HG02938 (cell line): ENCODE data around the gene LAMC1.

ENCODE experiments used
- ATAC-seq: cut with Tn5 transposase; IDR thresholded peaks from one replicate; pipeline ENCODE4 v1.9.1; 2021; ENCODE audit warnings: mild to moderate bottlenecking, moderate library complexity; ENCODE audit not compliant: unreplicated experiment

Gene LAMC1

DNA sequence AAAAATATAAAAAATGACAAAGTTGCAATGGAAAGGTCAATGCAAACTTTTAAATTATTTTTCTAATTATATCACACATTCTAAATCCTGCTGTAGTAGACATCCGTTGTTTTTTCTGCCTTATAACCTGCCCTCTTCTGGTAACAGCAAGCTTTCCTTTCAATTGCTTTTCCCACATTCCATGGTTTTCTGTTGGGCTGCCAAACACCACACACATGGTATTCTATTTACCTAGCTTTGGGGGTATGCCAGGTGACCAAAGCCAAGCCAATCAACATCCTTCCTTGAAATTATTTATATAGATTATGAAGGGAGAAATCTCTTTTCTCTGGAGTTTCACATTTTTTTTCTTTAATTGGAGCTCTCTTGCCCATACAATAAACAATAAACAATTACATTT is 3.4 kb upstream of the LAMC1 start:
- ATAC-seq: no peak

DNA sequence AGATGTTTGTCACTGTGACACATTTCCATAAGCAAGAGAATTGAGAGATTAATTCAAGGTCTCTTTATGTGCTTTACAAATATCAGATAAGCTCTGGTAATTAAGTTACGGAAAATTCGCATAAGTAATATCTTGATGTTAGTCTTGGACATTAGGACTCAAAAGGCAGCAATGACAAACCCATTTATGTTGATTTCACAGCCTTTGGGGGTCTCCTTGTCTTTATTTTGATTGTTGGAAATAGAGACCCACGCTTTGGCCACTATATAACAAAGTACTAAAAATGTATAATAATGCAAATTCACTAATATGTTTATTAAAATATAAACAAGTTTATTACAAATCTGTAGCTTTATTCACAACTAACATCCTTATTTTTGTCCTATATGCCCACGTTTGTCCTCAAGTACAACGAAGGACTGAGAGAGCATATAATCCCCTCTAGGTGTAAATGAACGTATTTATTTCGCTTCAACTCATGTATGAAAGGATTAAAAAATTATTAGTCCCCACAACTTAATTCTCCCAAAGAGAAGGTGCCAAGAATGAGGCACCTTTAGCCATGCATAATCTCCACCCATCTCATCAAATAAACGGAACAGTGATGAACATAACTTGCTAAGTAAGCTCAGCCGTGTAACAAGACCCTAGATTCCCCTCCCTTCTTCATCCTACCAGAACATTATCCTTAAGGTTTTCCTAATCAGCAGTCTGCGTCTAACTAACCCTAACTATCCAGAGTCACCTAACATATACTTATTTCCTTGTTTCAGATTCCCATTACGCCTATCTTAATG is 1.6 kb upstream of the LAMC1 start:
- ATAC-seq: no peak

DNA sequence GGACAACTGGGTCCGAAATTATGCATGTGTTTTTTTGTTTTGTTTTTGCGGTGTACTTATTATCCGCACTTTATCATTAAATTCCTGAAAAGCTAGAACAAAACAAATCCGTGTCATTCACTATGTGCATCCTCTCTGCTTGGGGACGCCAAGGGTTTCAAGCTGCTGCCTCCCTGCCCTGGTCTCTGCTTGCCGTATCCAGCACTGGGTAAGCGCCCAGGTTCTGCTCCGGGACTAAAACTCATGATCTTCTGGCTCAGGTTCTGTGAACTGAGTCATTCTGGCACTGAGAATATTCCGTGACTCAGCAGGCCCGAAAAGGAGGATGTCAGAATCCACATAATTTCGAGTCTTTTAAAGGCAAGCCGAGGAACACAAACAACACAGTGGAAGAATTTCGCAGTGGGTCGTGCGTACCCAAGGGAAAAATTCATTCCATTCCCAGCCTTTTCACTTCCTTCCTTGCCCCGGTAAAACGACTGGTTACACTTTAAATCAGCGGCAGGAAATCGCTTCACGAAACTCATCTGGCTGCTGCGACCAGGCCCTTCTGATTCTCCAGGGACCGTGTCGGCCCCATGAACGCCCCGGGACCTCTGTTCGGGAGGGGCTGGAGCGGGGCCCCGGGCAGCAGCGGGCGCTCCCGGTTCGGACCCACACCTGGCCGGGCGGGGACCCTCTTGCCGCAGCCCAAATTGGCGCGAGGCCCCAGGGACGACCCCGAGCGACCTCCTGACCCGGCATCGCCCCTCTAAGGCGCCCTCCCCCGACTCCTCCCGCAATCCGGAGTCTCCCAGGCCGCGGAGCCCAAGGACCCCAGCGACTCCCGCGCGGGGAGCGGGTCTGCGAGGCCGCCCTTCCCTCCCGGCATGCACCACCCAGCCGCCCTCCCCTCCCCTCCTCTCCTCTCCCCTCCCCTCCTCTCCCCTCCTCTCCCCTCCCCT is 746 bp upstream of the LAMC1 start:
- ATAC-seq: peak; percentile 44

DNA sequence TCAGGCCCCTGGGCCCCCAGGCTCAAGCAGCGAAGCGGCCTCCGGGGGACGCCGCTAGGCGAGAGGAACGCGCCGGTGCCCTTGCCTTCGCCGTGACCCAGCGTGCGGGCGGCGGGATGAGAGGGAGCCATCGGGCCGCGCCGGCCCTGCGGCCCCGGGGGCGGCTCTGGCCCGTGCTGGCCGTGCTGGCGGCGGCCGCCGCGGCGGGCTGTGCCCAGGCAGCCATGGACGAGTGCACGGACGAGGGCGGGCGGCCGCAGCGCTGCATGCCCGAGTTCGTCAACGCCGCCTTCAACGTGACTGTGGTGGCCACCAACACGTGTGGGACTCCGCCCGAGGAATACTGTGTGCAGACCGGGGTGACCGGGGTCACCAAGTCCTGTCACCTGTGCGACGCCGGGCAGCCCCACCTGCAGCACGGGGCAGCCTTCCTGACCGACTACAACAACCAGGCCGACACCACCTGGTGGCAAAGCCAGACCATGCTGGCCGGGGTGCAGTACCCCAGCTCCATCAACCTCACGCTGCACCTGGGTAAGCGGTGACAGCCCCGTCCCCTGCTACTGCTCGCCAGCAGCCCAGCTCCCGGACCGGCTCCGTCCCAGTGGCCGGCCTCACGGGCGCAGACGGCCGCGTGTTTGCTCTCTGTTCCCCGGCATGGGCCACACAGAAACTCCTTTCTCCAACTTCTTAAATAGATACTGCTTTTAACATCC is 539 bp downstream of the LAMC1 start:
- ATAC-seq: peak; percentile 66

DNA sequence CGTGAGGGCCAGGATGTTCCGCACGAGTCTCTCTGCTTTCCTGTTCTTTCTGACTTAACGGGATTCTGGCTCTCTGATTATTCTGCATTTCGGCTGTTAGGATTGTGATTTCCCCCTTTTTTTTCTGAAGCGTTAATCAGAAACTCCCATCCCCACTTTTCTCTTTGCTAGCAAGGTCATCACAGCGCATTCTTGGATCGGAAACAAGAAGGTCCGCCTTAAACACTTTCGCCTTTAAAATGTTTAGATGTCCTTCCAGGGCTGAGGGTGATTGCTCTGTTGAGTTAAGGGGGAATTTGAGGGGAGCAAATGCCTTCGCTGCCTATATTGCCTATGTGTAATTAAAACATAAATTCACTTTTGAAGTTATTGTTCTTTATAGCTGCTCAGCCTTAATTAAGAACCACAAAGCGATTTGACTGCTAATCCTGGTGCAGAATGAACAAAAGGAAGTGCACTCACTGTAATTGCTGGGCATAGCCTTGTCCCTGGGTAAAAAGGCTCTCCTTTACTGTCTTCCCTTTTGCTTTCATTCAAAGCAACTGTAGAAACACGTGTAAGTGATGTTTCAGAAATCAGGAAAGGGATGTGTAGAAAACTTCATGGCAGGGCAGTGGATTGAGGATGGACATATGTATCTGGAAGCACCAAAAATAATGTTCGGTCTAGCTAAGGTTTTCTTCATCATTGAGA is 1.2 kb downstream of the LAMC1 start:
- ATAC-seq: no peak

DNA sequence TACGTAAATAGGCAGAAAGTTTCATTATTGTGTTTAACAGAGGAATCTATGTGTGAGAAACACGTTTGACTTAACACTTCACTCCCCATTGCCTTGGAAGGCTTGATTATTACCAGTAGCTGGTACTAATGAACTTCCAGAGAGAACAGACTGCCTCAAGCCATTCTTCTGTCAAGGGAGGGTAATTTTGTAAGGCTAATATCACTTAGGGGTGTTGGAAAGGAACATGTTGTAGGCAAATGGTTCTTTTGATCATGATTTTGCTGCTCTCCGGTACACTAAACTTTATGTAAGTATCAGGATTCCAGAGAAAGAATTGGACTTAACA is 1.8 kb downstream of the LAMC1 start:
- ATAC-seq: no peak

DNA sequence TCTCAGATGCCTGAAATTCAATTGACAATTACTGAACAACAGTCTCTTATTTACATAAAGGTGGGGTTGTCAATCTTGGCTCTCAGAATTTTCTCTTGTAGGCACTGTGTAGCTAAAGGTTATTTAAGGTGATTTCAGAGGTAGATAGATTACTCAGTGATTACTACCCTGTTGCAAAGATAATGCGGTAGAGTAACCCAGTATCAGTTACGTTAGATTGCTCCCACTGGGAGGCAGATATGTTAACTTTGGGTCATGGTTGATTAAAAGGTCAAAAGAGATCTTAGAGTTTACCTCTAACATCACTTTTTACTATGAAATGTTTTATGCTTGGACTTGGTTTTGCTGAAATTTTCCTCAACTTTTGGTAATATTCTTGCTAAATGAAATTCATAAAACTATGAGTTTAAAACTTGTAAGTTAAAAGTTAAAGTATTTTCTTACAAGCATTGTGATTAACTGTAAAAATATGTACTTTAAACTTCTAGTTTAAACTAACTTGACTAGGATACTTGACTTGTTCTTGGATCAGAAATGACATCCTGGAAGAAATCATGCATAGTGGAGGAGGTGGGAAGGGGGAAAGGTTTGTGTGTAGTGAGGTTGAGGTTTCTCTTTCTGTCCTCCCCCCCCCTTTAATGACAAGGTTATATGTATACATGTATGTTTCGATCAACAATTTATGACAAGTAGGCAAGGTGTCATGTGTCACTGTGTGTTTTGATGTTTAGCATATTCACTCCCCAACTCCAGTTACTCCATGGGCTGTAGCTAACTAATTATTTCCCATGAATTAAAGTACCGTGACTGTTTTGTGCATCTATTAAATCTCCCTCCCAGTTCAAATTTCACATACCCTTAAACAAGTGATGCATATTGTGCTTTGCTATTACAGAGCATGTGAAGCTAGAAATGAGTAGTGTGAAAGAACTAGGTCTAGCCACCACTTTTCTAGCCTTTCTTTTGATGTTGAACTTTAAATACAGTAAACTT is 2.9 kb downstream of the LAMC1 start:
- ATAC-seq: no peak

DNA sequence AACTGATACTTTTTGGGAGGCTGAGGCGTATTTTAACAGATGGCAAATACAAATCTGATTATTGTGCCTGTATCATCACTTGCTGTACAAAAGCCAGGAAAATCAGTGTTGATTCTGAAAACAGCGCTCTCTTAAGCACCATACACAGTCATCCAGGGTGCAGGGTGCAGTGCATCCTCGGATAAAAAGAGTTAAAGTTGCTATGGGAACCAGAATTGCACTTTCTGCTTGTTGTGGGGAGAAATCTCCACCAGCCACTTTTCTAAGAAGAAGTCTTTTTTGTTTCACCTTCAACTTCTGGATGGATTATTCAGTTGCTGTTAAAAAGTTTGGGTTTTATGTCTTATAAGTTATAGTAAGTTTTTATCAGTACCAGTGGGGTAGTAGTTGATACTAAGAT is 3.8 kb downstream of the LAMC1 start:
- no peak for ATAC-seq

DNA sequence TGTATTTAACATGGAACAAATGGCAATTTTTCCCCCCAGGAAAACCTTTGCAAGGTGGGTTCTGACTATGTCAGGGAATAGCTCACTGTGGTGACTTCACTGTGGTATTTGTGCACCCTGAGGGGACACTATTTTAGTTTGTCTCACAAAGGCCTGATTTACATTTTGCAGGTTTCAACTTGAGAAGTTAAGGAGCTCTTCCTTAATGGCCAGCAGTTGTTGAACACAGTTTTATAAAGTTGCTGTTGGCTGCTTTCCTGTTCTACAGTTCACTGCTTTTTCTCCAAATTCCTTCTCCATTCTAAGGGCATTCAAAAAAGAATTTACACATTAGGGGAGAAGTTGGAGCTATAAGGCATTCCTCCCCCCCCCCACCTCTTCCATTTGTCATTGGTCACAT is 4.6 kb downstream of the LAMC1 start:
- ATAC-seq: no peak

DNA sequence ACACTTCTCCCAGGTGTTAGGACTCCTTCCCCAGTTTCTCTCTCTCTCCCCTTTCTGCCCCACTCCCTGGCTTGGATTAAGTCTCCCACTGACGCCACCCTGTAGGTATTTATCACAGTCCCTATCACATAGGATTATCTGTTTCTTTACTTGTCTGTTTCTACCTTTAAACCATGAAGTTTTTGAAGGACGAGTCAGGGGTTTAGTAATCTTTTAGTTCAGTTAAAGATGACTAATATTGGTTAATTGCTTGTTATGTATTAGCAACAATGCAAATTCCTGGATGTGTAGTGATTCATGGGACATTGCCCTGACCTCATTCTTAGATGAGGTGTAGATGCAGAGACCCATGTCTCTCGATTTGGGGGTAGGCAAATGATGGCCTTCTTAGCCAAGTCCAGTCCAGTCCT is 6.4 kb downstream of the LAMC1 start:
- no peak for ATAC-seq

DNA sequence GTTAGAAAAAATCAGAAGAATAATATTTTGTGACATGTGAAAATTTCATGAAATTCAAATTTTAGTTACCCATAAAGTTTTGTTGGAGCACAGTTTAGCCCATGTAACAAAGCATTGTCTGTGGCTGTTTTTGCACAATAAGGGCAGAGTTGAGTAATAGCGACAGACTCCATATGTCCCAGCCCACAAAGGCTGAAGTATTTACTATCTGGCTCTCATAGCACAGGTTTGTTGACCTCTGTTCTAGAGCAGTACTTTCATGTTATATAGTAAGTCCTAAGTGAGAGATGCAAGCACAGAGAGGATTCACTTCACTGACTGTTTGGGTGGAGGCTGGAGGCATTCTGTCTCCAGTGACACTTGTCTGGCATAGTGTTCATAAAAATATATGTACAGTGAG is 6.8 kb downstream of the LAMC1 start:
- no peak for ATAC-seq

DNA sequence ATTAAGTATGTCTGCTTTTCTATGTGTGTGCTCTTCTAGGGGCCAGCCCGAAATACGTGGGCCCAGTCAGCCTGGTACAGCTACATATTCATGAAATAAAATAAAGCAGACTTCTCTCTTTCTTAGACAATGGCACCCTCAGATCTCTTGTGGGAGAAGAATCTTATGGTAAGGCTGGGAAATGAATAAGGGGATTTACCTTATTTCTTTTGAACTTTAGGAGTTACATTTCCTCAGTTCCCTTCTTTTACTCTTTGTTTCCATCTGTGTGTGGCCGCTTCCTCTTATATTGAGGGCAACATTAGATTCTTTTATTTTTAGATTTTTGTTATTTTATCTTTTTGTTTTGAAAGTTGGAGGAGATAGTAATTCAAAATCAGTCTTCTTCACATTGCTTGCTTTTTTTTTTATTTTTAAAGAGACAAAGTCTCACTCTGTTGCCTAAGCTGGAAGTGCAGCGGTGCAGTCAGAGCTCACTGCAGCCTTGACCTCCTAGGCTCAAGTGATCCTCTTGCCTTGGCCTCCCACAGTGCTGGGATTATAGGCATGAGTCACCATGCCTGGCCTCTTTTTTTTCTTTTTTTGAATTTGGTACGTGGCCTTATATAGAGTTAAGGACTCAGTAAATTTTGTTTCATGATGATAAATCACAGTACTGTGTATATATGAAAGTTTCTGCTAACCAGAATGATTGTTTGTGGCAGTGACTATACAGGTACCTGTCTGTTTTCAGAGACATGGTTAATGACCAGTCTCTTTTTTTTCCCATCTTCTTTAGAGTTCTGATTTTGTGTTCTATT is 9.1 kb downstream of the LAMC1 start:
- ATAC-seq: no peak

DNA sequence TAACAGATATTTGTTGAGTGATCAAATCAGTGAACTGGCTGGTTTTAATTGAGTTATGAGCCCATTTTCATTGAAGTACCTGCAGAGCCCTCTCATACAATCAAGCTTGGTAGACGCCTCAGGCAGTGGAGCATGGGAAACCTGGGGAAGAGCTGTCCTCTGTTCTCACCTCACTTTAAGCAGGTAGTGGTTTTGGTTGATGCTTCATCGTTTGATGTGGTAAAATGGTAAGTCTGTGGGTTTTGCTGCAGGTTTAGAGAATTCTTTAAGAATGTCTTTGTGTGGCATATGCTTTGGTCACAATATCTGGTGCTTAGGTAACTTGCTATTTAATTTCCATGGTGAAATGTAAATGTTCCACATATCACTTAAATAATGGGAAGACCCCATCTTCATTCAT is 10.0 kb downstream of the LAMC1 start:
- no peak for ATAC-seq

DNA sequence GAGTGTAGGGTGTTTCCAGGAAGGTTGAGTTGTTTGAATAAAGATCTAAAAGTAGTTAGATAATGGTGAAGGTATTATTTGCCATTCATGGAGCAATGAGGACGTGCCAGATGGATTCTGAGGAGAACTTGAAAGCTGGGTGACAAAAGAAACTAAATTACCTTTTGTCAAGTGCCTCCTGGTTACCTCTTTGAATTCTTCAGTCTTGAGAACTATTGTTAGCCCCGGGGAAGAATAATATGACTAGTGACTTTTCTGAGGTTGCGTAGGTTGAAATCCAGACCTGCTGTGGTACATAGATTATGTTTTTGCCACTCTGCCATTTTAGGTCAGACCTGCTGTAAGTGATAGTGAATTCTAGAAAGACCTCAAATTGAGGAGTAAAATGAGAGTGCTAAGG is 11.5 kb downstream of the LAMC1 start:
- ATAC-seq: no peak

DNA sequence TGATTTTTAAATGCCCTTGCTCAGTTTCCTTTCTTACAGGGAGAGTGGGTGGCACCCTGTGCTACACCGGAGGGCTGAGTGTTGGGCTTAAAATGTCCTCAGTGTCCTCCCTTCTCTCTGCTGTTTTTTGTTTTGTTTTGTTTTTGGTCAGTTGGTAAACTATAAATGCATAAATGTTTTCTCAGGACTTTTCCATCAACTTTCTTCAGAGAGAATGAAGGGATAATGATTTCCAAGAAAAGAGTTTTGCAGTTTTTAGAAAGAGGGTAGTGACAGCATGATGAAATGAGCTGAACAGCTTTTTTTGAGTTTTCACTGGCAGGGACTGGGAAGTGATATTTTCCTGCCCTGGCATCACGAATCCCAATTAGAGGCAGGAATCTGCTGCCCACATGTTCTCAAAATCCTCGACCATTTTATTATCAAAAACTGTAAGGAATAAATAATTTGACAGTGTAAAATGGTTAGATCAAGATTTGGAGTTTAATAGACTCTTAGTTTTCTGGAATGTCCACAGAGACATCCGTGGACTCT is 15.2 kb downstream of the LAMC1 start:
- no peak for ATAC-seq

DNA sequence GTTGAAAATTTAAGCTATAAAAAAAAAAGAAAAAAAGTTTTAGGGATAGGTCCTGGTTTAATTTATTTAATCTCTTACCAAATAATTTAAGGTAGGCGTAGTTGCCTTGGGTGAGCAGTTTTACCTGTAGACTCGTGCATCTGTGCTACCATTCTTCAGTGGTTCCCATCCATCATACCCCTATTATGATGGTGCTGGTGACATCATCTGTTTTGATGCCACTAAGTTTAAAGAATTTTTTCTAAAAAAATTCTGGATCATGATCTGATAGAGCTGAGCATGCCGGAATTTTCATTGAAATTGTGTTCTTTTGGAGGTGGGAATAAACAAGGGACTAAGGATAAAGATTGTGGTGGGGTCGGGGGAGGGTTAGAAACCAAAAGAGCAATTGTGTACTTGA is 15.7 kb downstream of the LAMC1 start:
- no peak for ATAC-seq

DNA sequence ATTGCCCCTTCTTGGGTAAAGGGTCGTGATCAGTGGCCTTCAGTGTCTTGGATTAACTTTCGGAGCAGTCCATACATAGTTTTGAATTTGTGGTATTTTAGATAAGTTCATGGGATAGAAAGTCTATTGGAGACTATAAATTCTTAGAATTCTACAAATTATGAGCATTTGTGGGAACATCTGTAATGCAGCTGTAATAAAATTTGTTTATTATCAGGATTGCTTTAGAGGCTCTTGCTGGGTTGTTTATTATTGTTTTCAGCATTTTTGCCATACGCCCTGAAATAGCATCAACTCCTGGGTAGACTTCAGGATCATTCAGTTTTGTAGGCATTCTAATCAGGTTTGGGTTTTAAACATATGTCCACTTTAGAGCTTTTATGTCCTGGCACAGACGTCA is 16.1 kb downstream of the LAMC1 start:
- no peak for ATAC-seq

DNA sequence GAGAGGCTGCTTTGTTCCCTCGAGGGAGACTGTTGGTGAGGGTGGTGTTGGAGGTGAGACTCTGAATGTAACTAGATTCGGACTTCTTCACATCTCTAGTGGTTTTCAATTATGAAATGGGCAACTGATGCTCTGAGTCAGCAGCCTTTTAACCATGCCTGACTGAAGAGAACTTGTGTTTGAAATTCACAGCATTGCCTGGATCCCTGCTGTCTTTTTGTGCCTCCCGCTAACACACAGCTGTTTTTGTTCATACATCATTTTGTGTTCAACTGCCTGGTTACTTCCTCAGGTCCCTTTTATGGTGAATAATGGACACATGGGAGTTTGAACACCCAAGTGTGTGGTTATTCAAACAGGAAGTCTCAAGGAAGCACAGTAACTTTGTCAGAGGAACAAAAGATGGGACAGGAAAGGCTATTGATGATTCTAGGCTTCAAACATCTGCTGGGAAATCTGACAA is 16.8 kb downstream of the LAMC1 start:
- no peak for ATAC-seq

DNA sequence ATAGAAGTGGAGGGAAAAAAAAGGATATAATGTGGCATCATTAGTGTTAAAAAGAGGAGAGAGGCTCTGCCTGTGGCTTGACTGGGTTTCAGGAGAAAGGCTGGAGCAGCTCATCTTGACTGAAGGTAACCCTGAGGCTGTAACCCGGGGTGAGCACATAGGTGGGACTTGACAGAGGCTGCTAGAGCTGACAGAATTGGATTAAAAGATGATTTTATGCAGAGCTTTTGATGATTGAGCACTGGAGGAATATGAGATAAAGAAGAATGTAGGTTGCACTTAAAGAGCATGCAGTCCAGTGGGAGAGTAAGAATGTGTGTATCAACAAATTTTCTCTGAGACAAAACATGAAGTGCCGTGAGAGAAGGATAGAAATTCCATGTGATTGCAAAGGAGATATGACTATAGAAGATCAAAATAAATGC is 17.3 kb downstream of the LAMC1 start:
- ATAC-seq: no peak
